GM19463 (cell line): ENCODE results near the gene KYAT1.
"Not testable (repeated sequence)": the region's sequence is repeated elsewhere in the genome, so short reads cannot be mapped to it uniquely, and the experiment has no call there.

Source experiments
- ATAC-seq: cut with Tn5 transposase; IDR thresholded peaks from one replicate; pipeline ENCODE4 v1.9.1; 2021; ENCODE audit warnings: mild to moderate bottlenecking, moderate library complexity; ENCODE audit not compliant: unreplicated experiment

Gene KYAT1

GRCh38 chr9:128820665-128821583 is 60.8 kb downstream of the KYAT1 start:
- ATAC-seq: no peak

GRCh38 chr9:128819716-128820664 is 61.8 kb downstream of the KYAT1 start:
- no peak for ATAC-seq

- ATAC-seq: peak; percentile 23
These were observed 62.7 kb downstream of the KYAT1 start for GRCh38 chr9:128818839-128819715.

GRCh38 chr9:128818099-128818838 is 63.5 kb downstream of the KYAT1 start, which contains the start of gene ENDOG:
Gene ENDOG (plus strand): TSS chr9:128818500. CDS start chr9:128818685, 185 bp downstream.
- peak; percentile 94 for ATAC-seq

DNA sequence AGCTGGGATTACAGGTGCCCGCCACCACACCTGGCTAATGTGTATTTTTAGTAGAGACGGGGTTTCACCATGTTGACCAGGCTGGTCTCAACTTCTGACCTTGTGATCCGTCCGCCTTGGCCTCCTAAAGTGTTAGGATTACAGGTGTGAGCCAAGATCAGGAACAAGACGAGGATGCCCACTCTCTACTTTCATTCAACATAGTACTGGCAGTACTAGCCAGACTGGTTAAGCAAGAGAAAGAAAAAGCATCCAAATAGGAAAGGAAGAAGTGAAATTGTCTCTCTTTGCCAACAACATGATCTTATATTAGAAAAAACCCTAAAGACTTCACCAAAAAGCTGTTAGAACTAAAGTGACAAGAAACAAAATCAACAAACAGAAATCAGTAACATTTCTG is 70.9 kb downstream of the KYAT1 start:
- no peak for ATAC-seq

DNA sequence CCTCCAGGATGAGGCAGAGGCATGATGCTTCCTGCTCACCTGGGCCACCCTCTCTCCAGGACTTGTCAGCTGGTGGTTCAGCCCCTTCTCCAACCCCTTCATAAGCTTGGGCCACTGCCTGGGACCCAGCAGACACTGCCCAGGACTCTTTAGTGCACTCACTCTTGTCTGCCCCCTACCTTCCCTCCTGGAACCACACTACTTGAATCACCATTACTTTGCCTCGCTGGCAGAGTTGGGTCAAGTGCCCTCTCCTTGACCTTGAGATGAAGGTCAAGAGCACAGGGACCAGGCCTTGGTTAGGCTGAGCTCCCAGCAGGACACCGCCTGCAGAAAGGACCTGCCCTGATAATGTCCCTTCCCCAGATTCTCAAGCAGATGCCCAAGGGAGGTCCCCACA is 71.9 kb downstream of the KYAT1 start:
- no peak for ATAC-seq

- ATAC-seq: no peak
These were observed 72.6 kb downstream of the KYAT1 start for GRCh38 chr9:128809036-128809599.

- no peak for ATAC-seq
These were observed 73.2 kb downstream of the KYAT1 start for GRCh38 chr9:128808543-128808942.

DNA sequence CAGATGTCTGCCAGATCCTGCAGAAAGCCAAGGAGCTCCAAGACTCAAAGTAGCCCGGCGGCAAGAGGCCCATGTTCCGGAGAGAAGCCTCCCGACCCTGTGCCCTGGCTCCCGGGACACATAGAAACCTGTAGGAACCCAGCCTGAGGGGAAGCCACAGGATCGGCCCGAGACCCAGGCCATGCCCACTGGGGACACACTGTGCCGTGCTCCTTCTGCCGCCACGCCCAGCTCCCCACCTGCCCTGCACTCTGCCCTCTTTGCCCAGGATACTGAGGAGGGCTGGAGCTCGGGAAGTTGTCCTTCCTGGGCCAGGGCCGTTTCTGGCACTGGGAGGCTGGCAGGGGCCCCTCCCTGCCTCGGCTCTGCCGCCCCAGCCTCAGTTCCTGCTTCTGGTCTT is 73.9 kb downstream of the KYAT1 start:
- ATAC-seq: no peak

GRCh38 chr9:128805661-128806060 is 76.1 kb downstream of the KYAT1 start:
- no peak for ATAC-seq

DNA sequence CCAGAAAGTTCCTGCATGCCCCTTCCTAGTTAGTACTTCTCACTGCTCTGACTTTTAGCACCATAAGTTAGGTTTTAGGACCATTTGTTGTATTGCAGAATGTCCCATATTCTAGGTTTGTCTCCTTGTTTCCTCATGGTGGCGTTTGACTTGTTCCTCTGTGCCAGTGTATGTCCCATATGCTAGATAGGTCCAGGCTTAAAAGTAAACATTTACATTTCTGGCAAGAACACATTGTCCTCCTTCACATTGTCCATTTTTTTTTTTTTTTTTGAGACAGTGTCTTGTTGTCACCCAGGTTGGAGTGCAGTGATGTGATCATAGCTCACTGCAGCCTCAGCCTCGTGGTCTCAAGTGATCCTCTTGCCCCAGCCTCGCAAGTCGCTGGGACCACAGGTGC is 79.3 kb downstream of the KYAT1 start:
- no peak for ATAC-seq

DNA sequence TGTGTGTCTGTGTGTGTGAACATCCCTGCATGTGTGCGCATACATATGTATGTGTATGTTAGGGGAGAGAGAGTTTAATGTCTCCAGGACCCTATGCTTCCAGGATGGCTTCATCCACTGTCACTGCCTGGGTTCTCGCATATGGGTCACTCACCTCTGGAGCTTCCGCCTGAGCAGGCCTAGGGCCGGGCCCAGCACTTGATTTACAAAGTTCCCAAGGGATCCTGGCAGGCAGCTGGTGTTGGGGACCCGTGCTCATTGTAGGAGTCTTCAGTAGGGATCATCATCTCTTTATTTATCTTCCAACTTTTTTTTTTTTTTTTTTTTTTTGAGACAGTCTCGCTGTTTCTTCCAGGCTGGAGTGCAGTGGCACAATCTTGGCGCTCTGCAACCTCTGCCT is 81.7 kb downstream of the KYAT1 start:
- no peak for ATAC-seq

GRCh38 chr9:128798896-128799295 is 82.9 kb downstream of the KYAT1 start:
- no peak for ATAC-seq

DNA sequence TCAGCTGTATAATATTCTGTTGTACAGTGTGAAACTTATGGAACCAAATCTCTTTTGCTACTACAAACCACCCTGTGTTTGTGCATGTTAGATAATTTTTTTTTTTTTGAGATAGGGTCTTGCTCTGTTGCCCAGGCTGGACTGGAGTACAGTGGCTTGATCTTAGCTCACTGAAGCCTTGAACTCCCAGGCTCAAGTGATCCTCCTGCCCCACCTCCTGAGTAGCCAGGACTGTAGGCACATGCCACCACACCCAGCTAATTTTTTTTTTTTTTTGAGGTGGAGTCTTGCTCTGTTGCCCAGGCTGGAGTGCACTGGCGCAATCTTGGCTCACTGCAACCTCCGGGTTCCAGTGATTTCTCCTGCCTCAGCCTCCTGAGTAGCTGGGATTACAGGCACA is 86.8 kb downstream of the KYAT1 start:
- ATAC-seq: not testable (repeated sequence)

GRCh38 chr9:128792978-128793686 is 88.6 kb downstream of the KYAT1 start:
- no peak for ATAC-seq

DNA sequence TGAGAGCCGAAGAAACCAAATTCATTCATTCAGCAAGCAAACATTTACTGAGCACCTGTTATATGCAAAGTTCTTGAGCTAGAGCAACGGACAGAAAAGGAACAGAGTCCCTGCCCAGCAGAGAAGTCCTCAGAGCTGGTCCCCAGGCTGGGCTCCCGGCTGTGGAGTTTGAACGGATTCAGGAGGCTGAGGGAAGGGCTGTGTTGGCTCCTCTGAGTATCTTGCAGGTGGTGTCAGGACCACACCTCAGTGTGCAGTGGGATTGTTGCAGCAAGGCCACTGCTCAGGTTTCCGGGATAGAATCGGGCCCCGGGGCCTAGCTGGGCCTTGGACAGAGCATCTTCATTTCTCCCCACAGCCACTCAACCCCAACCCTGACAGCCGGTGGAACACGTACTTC is 89.6 kb downstream of the KYAT1 start:
- ATAC-seq: no peak

DNA sequence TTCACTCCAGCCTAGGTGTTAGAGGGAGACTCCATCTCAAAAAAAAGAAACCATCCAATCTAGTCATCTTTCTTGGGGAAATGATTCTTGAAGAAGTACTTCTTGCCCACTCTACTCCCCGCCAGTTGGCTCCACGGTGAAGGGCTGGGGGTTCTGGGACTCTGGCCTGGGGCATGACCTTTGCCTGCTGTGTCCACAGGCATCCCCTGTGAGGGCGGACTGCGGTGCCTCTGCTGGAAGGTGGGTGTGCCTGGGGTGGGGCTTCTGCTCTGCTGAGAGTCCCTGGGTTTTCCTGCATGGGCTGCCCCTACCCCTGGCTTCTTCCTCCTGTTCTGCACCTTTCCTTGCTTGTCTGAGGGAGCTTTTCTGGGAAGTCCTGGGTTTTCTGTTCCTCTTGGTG is 91.2 kb downstream of the KYAT1 start:
- ATAC-seq: no peak

DNA sequence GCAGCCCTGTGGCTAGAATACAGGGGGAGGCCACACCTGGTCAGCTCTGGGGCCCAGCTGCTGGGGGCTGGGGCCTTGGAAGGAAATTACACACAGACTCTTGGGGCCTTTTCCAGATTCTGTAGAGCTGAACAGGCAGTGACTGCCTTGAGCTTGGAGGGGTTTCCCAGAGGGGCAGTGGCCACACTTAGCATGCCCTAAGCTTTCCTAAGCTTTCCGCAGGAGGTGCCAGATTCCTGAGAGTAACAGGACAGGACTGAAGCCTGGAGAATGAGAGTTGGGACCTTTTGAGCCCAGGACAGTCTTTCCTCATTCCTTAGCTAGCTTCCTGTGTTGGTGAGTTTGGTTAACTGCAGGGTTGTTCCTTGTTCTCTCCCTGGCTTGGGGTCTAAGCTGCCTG is 93.3 kb downstream of the KYAT1 start:
- no peak for ATAC-seq

- ATAC-seq: no peak
These were observed 94.1 kb downstream of the KYAT1 start for GRCh38 chr9:128787659-128788058.
